K562 (cell line): ENCODE results near the gene EPB41L4B. TPM values are rescaled to one million over a fixed set of nuclear protein-coding genes. Genes with fewer than 3 reads are reported as not detected.

Experiments
- CBX3 ChIP-seq, 2 experiments: IDR thresholded peaks; 1 replicate in 1 of 2; 2 replicates in 1 of 2; pipeline ENCODE4 v1.6.1; 2012; ENCODE audit warnings: inconsistent platforms in 2 of 2, low read length in 2 of 2, borderline replicate concordance in 1 of 2, control low read depth in 1 of 2
- CC2D1A ChIP-seq: fragments of 450-650 bp; IDR thresholded peaks from 2 replicates; pipeline ENCODE4 v1.6.1; 2017; ENCODE audit warnings: mild to moderate bottlenecking
- CREBBP ChIP-seq: IDR thresholded peaks from one replicate; pipeline ENCODE4 v1.6.1; 2012; ENCODE audit warnings: low read depth, mild to moderate bottlenecking, control low read depth, inconsistent platforms, low read length
- CSDE1 ChIP-seq, 2 experiments: fragments of 450-650 bp; IDR thresholded peaks; 2 replicates each; pipeline ENCODE4 v1.6.1; 2016; ENCODE audit warnings: mild to moderate bottlenecking in 1 of 2
- GATAD2A ChIP-seq: fragments of 450-650 bp; IDR thresholded peaks from 2 replicates; pipeline ENCODE4 v1.6.1; 2017
- HMGN3 ChIP-seq: IDR thresholded peaks from 2 replicates; pipeline ENCODE4 v1.6.1; 2011; ENCODE audit warnings: borderline replicate concordance, low read depth, mild to moderate bottlenecking, mixed read lengths, low read length; ENCODE audit not compliant: insufficient read length; ENCODE audit errors: extremely low read depth
- MCM5 ChIP-seq: fragments of 450-650 bp; IDR thresholded peaks from 2 replicates; pipeline ENCODE4 v1.6.1; 2016; ENCODE audit warnings: low read depth
- POLR3A ChIP-seq: IDR thresholded peaks from 2 replicates; pipeline ENCODE4 v1.6.1; 2011; ENCODE audit warnings: borderline replicate concordance, mild to moderate bottlenecking, moderate library complexity; ENCODE audit not compliant: insufficient read length, insufficient read depth; ENCODE audit errors: extremely low read depth
- SRSF1 ChIP-seq: fragments of 200-400 bp; formaldehyde crosslinking; IDR thresholded peaks from 2 replicates; pipeline ENCODE4 v1.6.1; 2017; ENCODE audit warnings: mild to moderate bottlenecking, low read depth, low read length, moderate library complexity
- STAT5B ChIP-seq: fragments of 250-450 bp; sonication (Bioruptor Pico); IDR thresholded peaks from 2 replicates; pipeline ENCODE4 v1.8.0; 2021; ENCODE audit warnings: mild to moderate bottlenecking, inconsistent platforms
- TAF7 ChIP-seq: fragments of 450-650 bp; IDR thresholded peaks from 2 replicates; pipeline ENCODE4 v1.6.1; 2016; ENCODE audit warnings: missing genetic modification characterization, missing compliant biosample characterization
- TBP ChIP-seq: optimal IDR thresholded peaks from 2 replicates; pipeline ENCODE3; 2011; ENCODE audit warnings: low read depth, low read length, improper control_type of control experiment
- TCF7L2 ChIP-seq: fragments of 150-350 bp; IDR thresholded peaks from 2 replicates; pipeline ENCODE4 v1.6.1; 2016; ENCODE audit warnings: low read depth, mild to moderate bottlenecking, low read length, moderate library complexity
- ZBED1 ChIP-seq: IDR thresholded peaks from 2 replicates; pipeline ENCODE4 v1.6.1; 2014
- ZFP1 ChIP-seq: fragments of 450-650 bp; formaldehyde crosslinking; IDR thresholded peaks from 2 replicates; pipeline ENCODE4 v1.4.0; 2020; ENCODE audit warnings: mild to moderate bottlenecking, mixed read lengths
- ZNF668 ChIP-seq: fragments of 250-450 bp; sonication (Bioruptor Pico); IDR thresholded peaks from 2 replicates; pipeline ENCODE4 v1.8.0; 2022; ENCODE audit warnings: mild to moderate bottlenecking, inconsistent platforms
- polyA plus RNA-seq, 8 experiments: library from polyadenylated mRNA; depleted of rRNA in 4 of 8; stranded (reverse) in 5 of 8; unstranded in 3 of 8; fragments of >200 nt; fragmentation: Nextera tagmentation in 2 of 8; fragmentation: Illumina TruSeq in 1 of 8; extraction: Ambion mirVana in 2 of 8; extraction: Trizol in 1 of 8; gene quantifications; 2 replicates each; pipeline versions ENCODE4 v1.2.1 to v1.2.3, GENCODE V29; 2011 to 2014; ENCODE audit warnings: inconsistent platforms in 1 of 8, missing spikeins in 1 of 8
- total RNA-seq, 7 experiments: library from RNA; depleted of rRNA in 6 of 7; stranded (reverse); fragments of >200 nt in 6 of 7; fragmentation: Illumina TruSeq in 2 of 7; extraction: Trizol in 2 of 7; gene quantifications; 2 replicates each; pipeline versions ENCODE4 v1.2.1 to v1.2.3, GENCODE V29; 2011 to 2021; ENCODE audit warnings: low replicate concordance in 1 of 7
- TF ChIP-seq, protein P1 (sequence below): fragments of 200-400 bp; formaldehyde crosslinking; IDR thresholded peaks from 2 replicates; pipeline ENCODE4 v1.6.1; 2017; ENCODE audit warnings: mild to moderate bottlenecking, low read depth, low read length, moderate library complexity
- TF ChIP-seq, protein P2 (sequence below): sonication (generic); formaldehyde crosslinking; IDR thresholded peaks from 2 replicates; pipeline ENCODE4 v1.8.0; 2022; ENCODE audit warnings: mild to moderate bottlenecking, missing genetic modification reagents
- TF ChIP-seq, protein P3 (sequence below): IDR thresholded peaks from 2 replicates; pipeline ENCODE4 v1.6.1; 2012; ENCODE audit warnings: low read depth, low read length, improper control_type of control experiment, borderline replicate concordance
- TF ChIP-seq, protein P4 (sequence below), 2 experiments: fragments of 450-650 bp in 1 of 2; IDR thresholded peaks; 2 replicates each; pipeline ENCODE4 v1.6.1; 2011 to 2017; ENCODE audit warnings: low read depth in 2 of 2, antibody characterized with exemption in 1 of 2, borderline replicate concordance in 1 of 2, low read length in 1 of 2, mild to moderate bottlenecking in 1 of 2, mixed read lengths in 1 of 2; ENCODE audit not compliant: control insufficient read depth in 1 of 2

The EPB41L4B gene
- total and polyA plus RNA-seq, 9 of the 15 experiments (the other 6 are each of a cell fraction or from before 2014, with no cell fraction given): 0.09 to 0.38 (median 0.21) TPM

DNA sequence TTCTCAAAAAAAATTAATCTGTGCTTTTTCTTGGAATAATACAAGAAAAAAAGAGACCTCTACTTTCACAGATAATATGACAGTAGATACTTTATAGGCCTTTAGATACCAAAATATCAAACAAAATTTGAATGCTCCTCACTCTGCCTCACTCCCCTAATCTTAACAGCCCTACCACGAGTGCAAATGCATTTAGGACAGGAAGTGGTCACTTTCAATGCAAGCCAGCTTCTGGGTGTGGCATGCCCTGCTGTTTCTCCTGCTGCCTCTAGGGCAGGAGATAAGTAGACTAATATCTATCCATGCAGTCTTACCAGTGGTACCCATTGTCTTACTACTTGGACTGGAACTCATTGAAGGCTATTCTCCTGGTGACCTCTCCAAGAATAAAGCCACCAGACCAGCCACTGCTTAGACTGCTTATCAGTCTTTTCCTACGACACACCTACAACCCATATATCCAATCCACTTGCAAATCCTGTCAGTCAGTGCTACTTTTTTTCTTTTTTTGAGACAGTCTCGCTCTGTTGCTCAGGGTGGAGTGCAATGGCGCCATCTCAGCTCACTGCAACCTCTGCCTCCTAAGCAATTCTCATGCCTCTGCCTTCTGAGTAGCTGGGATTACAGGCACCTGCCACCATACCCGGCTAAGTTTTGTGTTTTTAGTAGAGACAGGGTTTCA, 176.8 kb downstream of the EPB41L4B start (continued):
- TF ChIP-seq, protein P1, sequence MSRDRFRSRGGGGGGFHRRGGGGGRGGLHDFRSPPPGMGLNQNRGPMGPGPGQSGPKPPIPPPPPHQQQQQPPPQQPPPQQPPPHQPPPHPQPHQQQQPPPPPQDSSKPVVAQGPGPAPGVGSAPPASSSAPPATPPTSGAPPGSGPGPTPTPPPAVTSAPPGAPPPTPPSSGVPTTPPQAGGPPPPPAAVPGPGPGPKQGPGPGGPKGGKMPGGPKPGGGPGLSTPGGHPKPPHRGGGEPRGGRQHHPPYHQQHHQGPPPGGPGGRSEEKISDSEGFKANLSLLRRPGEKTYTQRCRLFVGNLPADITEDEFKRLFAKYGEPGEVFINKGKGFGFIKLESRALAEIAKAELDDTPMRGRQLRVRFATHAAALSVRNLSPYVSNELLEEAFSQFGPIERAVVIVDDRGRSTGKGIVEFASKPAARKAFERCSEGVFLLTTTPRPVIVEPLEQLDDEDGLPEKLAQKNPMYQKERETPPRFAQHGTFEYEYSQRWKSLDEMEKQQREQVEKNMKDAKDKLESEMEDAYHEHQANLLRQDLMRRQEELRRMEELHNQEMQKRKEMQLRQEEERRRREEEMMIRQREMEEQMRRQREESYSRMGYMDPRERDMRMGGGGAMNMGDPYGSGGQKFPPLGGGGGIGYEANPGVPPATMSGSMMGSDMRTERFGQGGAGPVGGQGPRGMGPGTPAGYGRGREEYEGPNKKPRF: no peak
- TF ChIP-seq CC2D1A (0 out of 2 replicates have a peak, but pooled peaks have one; percentile 37), HMGN3 (no peak), TBP (peak; percentile 53), CSDE1 (IDR thresholded peaks at IDR 0.05) (no peak), SRSF1 (no peak), ZFP1 (no peak), CREBBP (no peak), CBX3 (IDR thresholded peaks at IDR 0.05; ENCODE audit: borderline replicate concordance in 1 of 2, low read length in 2 of 2) (peak in 1 of 2 experiments; percentile 61; a peak in 1 of 3 replicates), STAT5B (CRISPR knock-in tag) (no peak), MCM5 (no peak), TCF7L2 (no peak), GATAD2A (no peak), ZBED1 (no peak), TAF7 (tag) (no peak), ZNF668 (CRISPR knock-in tag) (no peak), POLR3A (no peak)
- TF ChIP-seq, protein P2, sequence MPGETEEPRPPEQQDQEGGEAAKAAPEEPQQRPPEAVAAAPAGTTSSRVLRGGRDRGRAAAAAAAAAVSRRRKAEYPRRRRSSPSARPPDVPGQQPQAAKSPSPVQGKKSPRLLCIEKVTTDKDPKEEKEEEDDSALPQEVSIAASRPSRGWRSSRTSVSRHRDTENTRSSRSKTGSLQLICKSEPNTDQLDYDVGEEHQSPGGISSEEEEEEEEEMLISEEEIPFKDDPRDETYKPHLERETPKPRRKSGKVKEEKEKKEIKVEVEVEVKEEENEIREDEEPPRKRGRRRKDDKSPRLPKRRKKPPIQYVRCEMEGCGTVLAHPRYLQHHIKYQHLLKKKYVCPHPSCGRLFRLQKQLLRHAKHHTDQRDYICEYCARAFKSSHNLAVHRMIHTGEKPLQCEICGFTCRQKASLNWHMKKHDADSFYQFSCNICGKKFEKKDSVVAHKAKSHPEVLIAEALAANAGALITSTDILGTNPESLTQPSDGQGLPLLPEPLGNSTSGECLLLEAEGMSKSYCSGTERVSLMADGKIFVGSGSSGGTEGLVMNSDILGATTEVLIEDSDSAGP (CRISPR knock-in tag): no peak
- TF ChIP-seq, protein P3, sequence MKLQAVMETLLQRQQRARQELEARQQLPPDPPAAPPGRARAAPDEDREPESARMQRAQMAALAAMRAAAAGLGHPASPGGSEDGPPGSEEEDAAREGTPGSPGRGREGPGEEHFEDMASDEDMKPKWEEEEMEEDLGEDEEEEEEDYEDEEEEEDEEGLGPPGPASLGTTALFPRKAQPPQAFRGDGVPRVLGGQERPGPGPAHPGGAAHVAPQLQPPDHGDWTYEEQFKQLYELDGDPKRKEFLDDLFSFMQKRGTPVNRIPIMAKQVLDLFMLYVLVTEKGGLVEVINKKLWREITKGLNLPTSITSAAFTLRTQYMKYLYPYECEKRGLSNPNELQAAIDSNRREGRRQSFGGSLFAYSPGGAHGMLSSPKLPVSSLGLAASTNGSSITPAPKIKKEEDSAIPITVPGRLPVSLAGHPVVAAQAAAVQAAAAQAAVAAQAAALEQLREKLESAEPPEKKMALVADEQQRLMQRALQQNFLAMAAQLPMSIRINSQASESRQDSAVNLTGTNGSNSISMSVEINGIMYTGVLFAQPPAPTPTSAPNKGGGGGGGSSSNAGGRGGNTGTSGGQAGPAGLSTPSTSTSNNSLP: peak; percentile 62; the same call in 1 of the 2 replicates
- TF ChIP-seq, protein P4, sequence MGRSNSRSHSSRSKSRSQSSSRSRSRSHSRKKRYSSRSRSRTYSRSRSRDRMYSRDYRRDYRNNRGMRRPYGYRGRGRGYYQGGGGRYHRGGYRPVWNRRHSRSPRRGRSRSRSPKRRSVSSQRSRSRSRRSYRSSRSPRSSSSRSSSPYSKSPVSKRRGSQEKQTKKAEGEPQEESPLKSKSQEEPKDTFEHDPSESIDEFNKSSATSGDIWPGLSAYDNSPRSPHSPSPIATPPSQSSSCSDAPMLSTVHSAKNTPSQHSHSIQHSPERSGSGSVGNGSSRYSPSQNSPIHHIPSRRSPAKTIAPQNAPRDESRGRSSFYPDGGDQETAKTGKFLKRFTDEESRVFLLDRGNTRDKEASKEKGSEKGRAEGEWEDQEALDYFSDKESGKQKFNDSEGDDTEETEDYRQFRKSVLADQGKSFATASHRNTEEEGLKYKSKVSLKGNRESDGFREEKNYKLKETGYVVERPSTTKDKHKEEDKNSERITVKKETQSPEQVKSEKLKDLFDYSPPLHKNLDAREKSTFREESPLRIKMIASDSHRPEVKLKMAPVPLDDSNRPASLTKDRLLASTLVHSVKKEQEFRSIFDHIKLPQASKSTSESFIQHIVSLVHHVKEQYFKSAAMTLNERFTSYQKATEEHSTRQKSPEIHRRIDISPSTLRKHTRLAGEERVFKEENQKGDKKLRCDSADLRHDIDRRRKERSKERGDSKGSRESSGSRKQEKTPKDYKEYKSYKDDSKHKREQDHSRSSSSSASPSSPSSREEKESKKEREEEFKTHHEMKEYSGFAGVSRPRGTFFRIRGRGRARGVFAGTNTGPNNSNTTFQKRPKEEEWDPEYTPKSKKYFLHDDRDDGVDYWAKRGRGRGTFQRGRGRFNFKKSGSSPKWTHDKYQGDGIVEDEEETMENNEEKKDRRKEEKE (IDR thresholded peaks at IDR 0.05; ENCODE audit: borderline replicate concordance in 1 of 2, control insufficient read depth in 1 of 2, low read depth in 2 of 2, low read length in 1 of 2): no peak
